ENCODE results near the gene CES4A.

- TF ChIP-seq MEF2A (IDR thresholded peaks at IDR 0.05; ENCODE audit: borderline replicate concordance, low read depth), result no peak
- TF ChIP-seq RFX5 (IDR thresholded peaks at IDR 0.05; ENCODE audit: low read length), result no peak
- TF ChIP-seq SMC3 (IDR thresholded peaks at IDR 0.05; ENCODE audit: low read depth, low read length), result no peak
- no peak for TF ChIP-seq NRF1 (IDR thresholded peaks at IDR 0.05; ENCODE audit: low read depth, low read length)
- no peak for TF ChIP-seq CTCF (IDR thresholded peaks at IDR 0.05)
- TF ChIP-seq YY1 (IDR thresholded peaks at IDR 0.05; ENCODE audit: low read depth), result no peak
- TF ChIP-seq RXRA (IDR thresholded peaks at IDR 0.05; ENCODE audit: borderline replicate concordance, low read depth), result no peak
- no peak for TF ChIP-seq MXI1 (IDR thresholded peaks at IDR 0.05; ENCODE audit: low read depth, low read length)
- TF ChIP-seq POLR2AphosphoS5 (IDR thresholded peaks at IDR 0.05; ENCODE audit: low read depth, low read length), result no peak
Measured at GRCh38 chr16:66968847-66969246, 19.5 kb upstream of the CES4A start.
